Measurements from ENCODE around the gene MITD1. TPM values are rescaled to one million over a fixed set of nuclear protein-coding genes. Genes with fewer than 3 reads are reported as not detected.

MITD1 gene
- total RNA-seq, result 28.1 TPM
- long read RNA-seq, transcript MITD1-201 (7 exons, 939 nt), result major isoform, 11 of 23 reads
- long read RNA-seq, partial matches to known transcripts, result 3 of 23 reads
- long read RNA-seq, other reads (novel, unspliced or antisense), result 5 of 23 reads

DNA sequence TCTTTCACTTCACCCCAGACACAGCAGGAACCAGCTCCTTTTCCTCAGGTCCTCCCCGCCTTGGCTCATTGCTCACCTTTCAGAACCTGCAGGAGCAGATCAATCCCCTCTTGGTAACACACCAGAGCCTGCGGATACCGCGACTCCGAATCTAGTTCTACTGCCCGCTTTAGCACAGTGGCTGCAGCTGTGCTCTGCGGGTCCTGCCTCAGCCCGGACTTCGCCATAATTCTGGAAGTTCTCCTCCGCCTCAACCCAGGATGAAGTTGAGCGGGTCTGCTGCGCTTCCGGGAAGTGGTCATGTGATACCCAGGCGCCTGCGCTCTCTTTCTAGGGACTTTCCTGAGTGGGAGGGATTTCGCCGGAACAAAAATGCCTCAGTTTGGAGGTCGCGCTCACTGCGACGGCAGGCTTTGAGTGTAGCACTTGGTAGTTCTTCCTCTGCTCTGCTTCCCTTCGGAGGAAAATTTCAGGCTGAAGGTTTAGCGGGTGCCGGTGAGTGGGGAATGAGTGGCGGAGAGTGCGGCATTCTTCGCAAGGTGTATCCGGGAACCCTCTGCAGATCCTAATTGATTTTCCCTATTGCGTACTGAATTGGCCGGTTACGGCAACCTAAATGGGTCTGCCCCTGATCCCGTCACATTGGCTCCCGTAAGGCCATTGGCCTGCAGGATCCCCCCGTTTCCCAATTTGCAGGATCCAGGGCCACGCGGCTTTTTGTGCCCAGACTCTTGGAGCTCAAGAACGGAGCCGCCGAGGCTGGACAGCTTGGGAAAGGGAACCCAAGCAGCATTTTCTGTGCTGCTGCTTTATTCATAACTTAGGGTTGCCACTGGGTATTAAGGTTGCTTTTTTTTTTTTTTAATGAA, at the start of gene MITD1, which contains the start of gene MRPL30:
MITD1 (minus strand) TSS at position 304 of the 869 bp plus-strand sequence; CDS start at position 227, 77 bp downstream.
MRPL30 (plus strand) TSS at position 430 of the 869 bp plus-strand sequence. CDS start 5,020 bp downstream, outside the sequence.
- intact Hi-C loops (cut with DNase I), result no loop called here
- peak; percentile 98 to 99 for ATAC-seq
- peak; percentile 92 for DNase-seq
- peak within 1 kb of the TSS; percentile 84 for H3K27ac ChIP-seq
- H3K36me3 ChIP-seq, result no peaks in the 10 kb centered on the region
- H3K27me3 ChIP-seq (ENCODE audit: low read depth), result no peaks in the 10 kb centered on the region
- H3K4me1 ChIP-seq, result peaks cover 34% of the 10 kb centered on the region
- TF ChIP-seq CTCF (IDR thresholded peaks at IDR 0.05), result no peak
- H3K9me3 ChIP-seq, result no peaks in the 10 kb centered on the region
- peak within 1 kb of the TSS; percentile 87 for H3K4me3 ChIP-seq

- Histone ChIP-seq H3K9me3 (no peaks in the 10 kb centered on the region), H3K4me1 (no peaks in the 10 kb centered on the region), H3K27ac (no peak overlapping the region), H3K4me3 (no peak overlapping the region), H3K36me3 (peaks cover 4% of the 10 kb centered on the region), H3K27me3 (ENCODE audit: low read depth) (no peaks in the 10 kb centered on the region)
- ATAC-seq, result no peak
- intact Hi-C loops (cut with DNase I), result no loop called here
- no peak for DNase-seq
- no peak for TF ChIP-seq CTCF (IDR thresholded peaks at IDR 0.05)
Observed at GRCh38 chr2:99217929-99218501, 37.2 kb upstream of the MITD1 start.

DNA sequence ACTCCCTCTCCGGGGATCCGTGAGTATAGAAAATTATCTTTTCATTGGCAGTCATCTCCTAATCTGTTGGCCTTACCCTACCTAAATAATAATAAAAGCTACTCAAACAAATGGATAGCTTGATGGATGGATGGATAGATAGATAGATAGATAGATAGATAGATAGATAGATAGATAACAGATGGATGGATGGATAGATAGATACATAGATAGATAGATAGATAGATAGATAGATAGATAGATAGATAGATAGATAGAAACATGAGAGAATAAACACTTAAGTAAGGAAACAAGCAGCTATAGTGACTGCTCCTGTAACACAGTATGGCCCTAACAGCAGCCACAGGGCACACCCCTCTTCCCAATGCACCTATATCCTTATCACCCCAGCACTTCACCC, 35.2 kb upstream of the MITD1 start:
- no peak overlapping the region for H3K27ac ChIP-seq
- no peaks in the 10 kb centered on the region for H3K4me1 ChIP-seq
- ATAC-seq (no peak), DNase-seq (no peak)
- peaks cover 4% of the 10 kb centered on the region for H3K36me3 ChIP-seq
- no peaks in the 10 kb centered on the region for H3K27me3 ChIP-seq (ENCODE audit: low read depth)
- H3K4me3 ChIP-seq, result no peak overlapping the region
- intact Hi-C loops (cut with DNase I), result no loop called here
- no peaks in the 10 kb centered on the region for H3K9me3 ChIP-seq
- no peak for TF ChIP-seq CTCF (IDR thresholded peaks at IDR 0.05)

- DNase-seq, result no peak
- Histone ChIP-seq H3K4me1 (no peaks in the 10 kb centered on the region), H3K27me3 (ENCODE audit: low read depth) (no peaks in the 10 kb centered on the region), H3K4me3 (no peak overlapping the region), H3K9me3 (no peaks in the 10 kb centered on the region), H3K36me3 (no peaks in the 10 kb centered on the region), H3K27ac (no peak overlapping the region)
- ATAC-seq, result no peak
- intact Hi-C loops (cut with DNase I), result no loop called here
- TF ChIP-seq CTCF (IDR thresholded peaks at IDR 0.05), result no peak
Observed at GRCh38 chr2:99205491-99205890, 24.6 kb upstream of the MITD1 start.

DNA sequence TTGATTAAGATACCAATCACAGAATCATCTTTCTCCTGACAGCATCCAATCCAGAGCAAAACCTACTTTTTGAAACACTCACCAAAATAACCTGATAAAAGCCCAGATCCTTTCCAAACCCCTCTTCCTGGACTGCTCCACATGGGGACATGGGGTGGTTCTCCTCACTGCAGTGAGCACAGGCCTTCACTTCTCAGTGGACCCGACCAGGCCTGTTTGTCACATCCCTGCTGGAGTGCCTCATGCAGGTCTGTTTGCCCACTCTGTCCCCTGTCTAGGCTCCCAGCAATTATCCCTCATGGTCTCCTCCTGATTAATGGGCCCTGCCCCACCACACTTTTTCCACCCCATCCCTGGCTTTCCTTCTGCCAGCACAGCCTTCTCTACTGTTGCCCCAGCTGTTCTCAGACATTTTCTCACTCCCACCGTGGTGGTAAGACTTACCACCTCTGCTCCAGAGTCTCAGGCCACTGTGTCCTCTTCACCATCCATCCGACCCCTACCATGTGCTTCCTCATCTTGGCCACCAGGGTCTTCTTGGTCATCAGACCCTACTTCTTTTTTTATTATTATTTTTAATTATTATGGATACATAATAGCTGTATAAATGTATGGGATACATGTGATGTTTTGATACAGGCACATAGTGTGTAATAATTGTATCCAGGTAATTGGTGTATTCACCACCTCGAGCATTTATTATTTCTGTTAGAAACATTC, 21.3 kb upstream of the MITD1 start:
- DNase-seq, result no peak
- peaks cover 12% of the 10 kb centered on the region for H3K36me3 ChIP-seq
- TF ChIP-seq CTCF (IDR thresholded peaks at IDR 0.05), result peak; percentile 9
- H3K4me3 ChIP-seq, result no peak overlapping the region
- intact Hi-C loops (cut with DNase I), result no loop called here
- no peaks in the 10 kb centered on the region for H3K27me3 ChIP-seq (ENCODE audit: low read depth)
- H3K9me3 ChIP-seq, result no peaks in the 10 kb centered on the region
- H3K27ac ChIP-seq, result no peak overlapping the region
- no peaks in the 10 kb centered on the region for H3K4me1 ChIP-seq
- no peak for ATAC-seq
